GM23338 (cell line): ENCODE data around the gene NETO2. TPM values are rescaled to one million over a fixed set of nuclear protein-coding genes. Genes with fewer than 3 reads are reported as not detected.

Experiments
- ATAC-seq: fragments of 200-7000 bp; cut with Tn5 transposase; 3 replicates; pipeline ENCODE4 v1.9.1; 2020
- DNase-seq: peaks from one replicate; pipeline ENCODE4 v3.0.0-alpha.2; 2015; ENCODE audit warnings: low spot score
- H2AFZ ChIP-seq: fragments of 200-600 bp; sonication (generic); 2 replicates; pipeline ENCODE4 v1.8.0; 2016; ENCODE audit warnings: antibody characterized with exemption, mild to moderate bottlenecking, moderate library complexity
- H3F3A ChIP-seq: fragments of 200-600 bp; sonication (generic); replicated peaks from 2 replicates; pipeline ENCODE4 v1.8.0; 2017; ENCODE audit warnings: antibody characterized with exemption, mixed run types, low read depth
- H3K27ac ChIP-seq: fragments of 200-600 bp; sonication (generic); 2 replicates; pipeline ENCODE4 v1.6.1; 2016; ENCODE audit warnings: low read depth
- H3K27me3 ChIP-seq: fragments of 200-600 bp; sonication (generic); 2 replicates; pipeline ENCODE4 v1.8.0; 2016; ENCODE audit warnings: mild to moderate bottlenecking, mixed run types, moderate library complexity; ENCODE audit not compliant: insufficient read depth
- H3K36me3 ChIP-seq: fragments of 200-600 bp; sonication (generic); 2 replicates; pipeline ENCODE4 v1.8.0; 2016; ENCODE audit warnings: mild to moderate bottlenecking; ENCODE audit not compliant: insufficient read depth
- H3K4me1 ChIP-seq: fragments of 200-600 bp; sonication (generic); 2 replicates; pipeline ENCODE4 v1.8.0; 2016; ENCODE audit warnings: mild to moderate bottlenecking, moderate library complexity; ENCODE audit not compliant: insufficient read depth
- H3K4me2 ChIP-seq: fragments of 200-600 bp; sonication (generic); 2 replicates; pipeline ENCODE4 v1.7.1; 2017; ENCODE audit warnings: mixed run types
- H3K4me3 ChIP-seq: fragments of 200-600 bp; sonication (generic); 2 replicates; pipeline ENCODE4 v1.6.1; 2016; ENCODE audit warnings: mixed run types
- H3K79me2 ChIP-seq: fragments of 200-600 bp; sonication (generic); replicated peaks from 2 replicates; pipeline ENCODE4 v1.8.0; 2017; ENCODE audit warnings: mild to moderate bottlenecking; ENCODE audit not compliant: insufficient read depth
- H3K9me2 ChIP-seq: fragments of 200-600 bp; sonication (generic); 2 replicates; pipeline ENCODE4 v1.8.0; 2017; ENCODE audit not compliant: insufficient read depth
- H4K20me1 ChIP-seq: fragments of 200-600 bp; sonication (generic); replicated peaks from 2 replicates; pipeline ENCODE4 v1.8.0; 2017; ENCODE audit warnings: mild to moderate bottlenecking; ENCODE audit not compliant: insufficient read depth
- H3K27ac Mint-ChIP-seq: 2 replicates; pipeline ENCODE4 v1.8.0; 2020; ENCODE audit warnings: inconsistent platforms, mild to moderate bottlenecking, moderate library complexity, mixed read lengths
- H3K27me3 Mint-ChIP-seq: 3 replicates; pipeline ENCODE4 v1.8.0; 2022; ENCODE audit warnings: low read depth, mild to moderate bottlenecking, moderate library complexity, mixed read lengths, inconsistent platforms; ENCODE audit not compliant: insufficient read depth, poor library complexity
- H3K36me3 Mint-ChIP-seq: 3 replicates; pipeline ENCODE4 v1.8.0; 2021; ENCODE audit warnings: low read depth, mild to moderate bottlenecking, inconsistent platforms, moderate library complexity, mixed read lengths
- H3K4me1 Mint-ChIP-seq: 3 replicates; pipeline ENCODE4 v1.8.0; 2020; ENCODE audit warnings: mild to moderate bottlenecking, inconsistent platforms, mixed read lengths
- H3K4me3 Mint-ChIP-seq: 3 replicates; pipeline ENCODE4 v1.8.0; 2021; ENCODE audit warnings: moderate library complexity, mild to moderate bottlenecking, inconsistent platforms, mixed read lengths
- H3K9me3 Mint-ChIP-seq: 3 replicates; pipeline ENCODE4 v1.8.0; 2020; ENCODE audit warnings: moderate library complexity, mild to moderate bottlenecking, inconsistent platforms, mixed read lengths
- CREB1 ChIP-seq: fragments of 250-450 bp; sonication (Bioruptor Pico); IDR thresholded peaks from 2 replicates; pipeline ENCODE4 v1.5.0; 2020; ENCODE audit warnings: low read depth, mild to moderate bottlenecking, moderate library complexity
- ETS1 ChIP-seq: IDR thresholded peaks from 2 replicates; pipeline ENCODE4 v1.6.1; 2016; ENCODE audit warnings: antibody characterized with exemption
- EZH2phosphoT487 ChIP-seq: fragments of 200-600 bp; sonication (generic); IDR thresholded peaks from one replicate; pipeline ENCODE4 v1.8.1; 2018; ENCODE audit warnings: antibody characterized with exemption; ENCODE audit not compliant: unreplicated experiment
- JUNB ChIP-seq: IDR thresholded peaks from one replicate; pipeline ENCODE4 v1.6.1; 2016; ENCODE audit warnings: antibody characterized with exemption; ENCODE audit not compliant: unreplicated experiment
- NANOG ChIP-seq: IDR thresholded peaks from 2 replicates; pipeline ENCODE4 v1.6.1; 2016; ENCODE audit warnings: antibody characterized with exemption, borderline replicate concordance
- POLR2AphosphoS5 ChIP-seq: IDR thresholded peaks from 2 replicates; pipeline ENCODE4 v1.6.1; 2016; ENCODE audit warnings: antibody characterized with exemption, low read depth
- REST ChIP-seq: IDR thresholded peaks from one replicate; pipeline ENCODE4 v1.6.1; 2018; ENCODE audit warnings: antibody characterized with exemption; ENCODE audit not compliant: unreplicated experiment
- STAT1 ChIP-seq: IDR thresholded peaks from one replicate; pipeline ENCODE4 v1.6.1; 2016; ENCODE audit warnings: antibody characterized with exemption; ENCODE audit not compliant: unreplicated experiment
- ZNF331 ChIP-seq: fragments of 250-450 bp; sonication (Bioruptor Pico); IDR thresholded peaks from 2 replicates; pipeline ENCODE4 v1.5.0; 2020; ENCODE audit warnings: low read depth, mild to moderate bottlenecking, moderate library complexity
- polyA plus RNA-seq: library from polyadenylated mRNA; unstranded; fragments of >200 nt; fragmentation: Nextera tagmentation; extraction: Ambion mirVana; gene quantifications from 2 replicates; pipeline ENCODE4 v1.2.1, GENCODE V29; 2016
- total RNA-seq: library from RNA; depleted of rRNA; stranded (reverse); fragments of >200 nt; shearing (Covaris generic); gene quantifications from 2 replicates; pipeline ENCODE4 v1.2.3, GENCODE V29; 2014
- TF ChIP-seq, protein P1 (sequence below): fragments of 250-450 bp; sonication (Bioruptor Pico); IDR thresholded peaks from 2 replicates; pipeline ENCODE4 v1.5.0; 2020; ENCODE audit warnings: mild to moderate bottlenecking, moderate library complexity

The NETO2 gene
- total and polyA plus RNA-seq, 2 experiments from 2014 or later, result 6.6 to 10.6 TPM

DNA sequence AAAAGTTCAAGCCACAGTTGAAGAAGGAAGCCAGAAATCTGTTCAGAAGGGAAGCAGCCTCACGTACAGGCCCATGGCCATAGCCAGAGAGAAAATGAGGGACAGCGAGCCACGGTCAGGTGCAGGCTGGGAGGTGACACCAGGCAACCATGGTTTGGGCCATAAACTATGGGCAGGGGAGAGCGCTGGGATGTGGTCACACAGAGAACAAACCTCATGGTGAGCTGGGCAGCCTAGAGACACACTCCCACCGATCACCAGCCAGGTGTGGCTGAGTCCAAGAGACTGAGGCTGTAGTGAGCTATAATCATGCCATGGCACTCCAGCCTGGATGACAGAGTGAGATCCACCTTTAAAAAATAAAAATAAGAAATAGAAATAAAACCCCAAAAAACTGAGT lies 76.5 kb downstream of the NETO2 start:
- peaks cover 7% of the 10 kb centered on the region for H3K9me3 Mint-ChIP-seq
- DNase-seq (no peak), ATAC-seq (no peak)
- peaks cover 2% of the 10 kb centered on the region; the same call in 1 of the 3 replicates for H3K4me1 Mint-ChIP-seq
- peaks cover 10% of the 10 kb centered on the region for H3K27me3 Mint-ChIP-seq
- H3K27ac Mint-ChIP-seq, result no peak overlapping the region; the same call in 1 of the 2 replicates
- Histone ChIP-seq H3F3A (no peaks in the 10 kb centered on the region), H3K27ac (no peak overlapping the region), H3K4me3 (no peak overlapping the region), H2AFZ (no peak overlapping the region), H3K4me1 (no peaks in the 10 kb centered on the region), H3K79me2 (no peaks in the 10 kb centered on the region), H3K27me3 (no peaks in the 10 kb centered on the region), H3K36me3 (no peaks in the 10 kb centered on the region), H4K20me1 (no peaks in the 10 kb centered on the region), H3K9me2 (no peaks in the 10 kb centered on the region), H3K4me2 (no peak overlapping the region)
- no peak for TF ChIP-seq STAT1
- TF ChIP-seq ETS1, result no peak
- no peak for TF ChIP-seq REST
- no peak for TF ChIP-seq NANOG
- TF ChIP-seq, protein P1, sequence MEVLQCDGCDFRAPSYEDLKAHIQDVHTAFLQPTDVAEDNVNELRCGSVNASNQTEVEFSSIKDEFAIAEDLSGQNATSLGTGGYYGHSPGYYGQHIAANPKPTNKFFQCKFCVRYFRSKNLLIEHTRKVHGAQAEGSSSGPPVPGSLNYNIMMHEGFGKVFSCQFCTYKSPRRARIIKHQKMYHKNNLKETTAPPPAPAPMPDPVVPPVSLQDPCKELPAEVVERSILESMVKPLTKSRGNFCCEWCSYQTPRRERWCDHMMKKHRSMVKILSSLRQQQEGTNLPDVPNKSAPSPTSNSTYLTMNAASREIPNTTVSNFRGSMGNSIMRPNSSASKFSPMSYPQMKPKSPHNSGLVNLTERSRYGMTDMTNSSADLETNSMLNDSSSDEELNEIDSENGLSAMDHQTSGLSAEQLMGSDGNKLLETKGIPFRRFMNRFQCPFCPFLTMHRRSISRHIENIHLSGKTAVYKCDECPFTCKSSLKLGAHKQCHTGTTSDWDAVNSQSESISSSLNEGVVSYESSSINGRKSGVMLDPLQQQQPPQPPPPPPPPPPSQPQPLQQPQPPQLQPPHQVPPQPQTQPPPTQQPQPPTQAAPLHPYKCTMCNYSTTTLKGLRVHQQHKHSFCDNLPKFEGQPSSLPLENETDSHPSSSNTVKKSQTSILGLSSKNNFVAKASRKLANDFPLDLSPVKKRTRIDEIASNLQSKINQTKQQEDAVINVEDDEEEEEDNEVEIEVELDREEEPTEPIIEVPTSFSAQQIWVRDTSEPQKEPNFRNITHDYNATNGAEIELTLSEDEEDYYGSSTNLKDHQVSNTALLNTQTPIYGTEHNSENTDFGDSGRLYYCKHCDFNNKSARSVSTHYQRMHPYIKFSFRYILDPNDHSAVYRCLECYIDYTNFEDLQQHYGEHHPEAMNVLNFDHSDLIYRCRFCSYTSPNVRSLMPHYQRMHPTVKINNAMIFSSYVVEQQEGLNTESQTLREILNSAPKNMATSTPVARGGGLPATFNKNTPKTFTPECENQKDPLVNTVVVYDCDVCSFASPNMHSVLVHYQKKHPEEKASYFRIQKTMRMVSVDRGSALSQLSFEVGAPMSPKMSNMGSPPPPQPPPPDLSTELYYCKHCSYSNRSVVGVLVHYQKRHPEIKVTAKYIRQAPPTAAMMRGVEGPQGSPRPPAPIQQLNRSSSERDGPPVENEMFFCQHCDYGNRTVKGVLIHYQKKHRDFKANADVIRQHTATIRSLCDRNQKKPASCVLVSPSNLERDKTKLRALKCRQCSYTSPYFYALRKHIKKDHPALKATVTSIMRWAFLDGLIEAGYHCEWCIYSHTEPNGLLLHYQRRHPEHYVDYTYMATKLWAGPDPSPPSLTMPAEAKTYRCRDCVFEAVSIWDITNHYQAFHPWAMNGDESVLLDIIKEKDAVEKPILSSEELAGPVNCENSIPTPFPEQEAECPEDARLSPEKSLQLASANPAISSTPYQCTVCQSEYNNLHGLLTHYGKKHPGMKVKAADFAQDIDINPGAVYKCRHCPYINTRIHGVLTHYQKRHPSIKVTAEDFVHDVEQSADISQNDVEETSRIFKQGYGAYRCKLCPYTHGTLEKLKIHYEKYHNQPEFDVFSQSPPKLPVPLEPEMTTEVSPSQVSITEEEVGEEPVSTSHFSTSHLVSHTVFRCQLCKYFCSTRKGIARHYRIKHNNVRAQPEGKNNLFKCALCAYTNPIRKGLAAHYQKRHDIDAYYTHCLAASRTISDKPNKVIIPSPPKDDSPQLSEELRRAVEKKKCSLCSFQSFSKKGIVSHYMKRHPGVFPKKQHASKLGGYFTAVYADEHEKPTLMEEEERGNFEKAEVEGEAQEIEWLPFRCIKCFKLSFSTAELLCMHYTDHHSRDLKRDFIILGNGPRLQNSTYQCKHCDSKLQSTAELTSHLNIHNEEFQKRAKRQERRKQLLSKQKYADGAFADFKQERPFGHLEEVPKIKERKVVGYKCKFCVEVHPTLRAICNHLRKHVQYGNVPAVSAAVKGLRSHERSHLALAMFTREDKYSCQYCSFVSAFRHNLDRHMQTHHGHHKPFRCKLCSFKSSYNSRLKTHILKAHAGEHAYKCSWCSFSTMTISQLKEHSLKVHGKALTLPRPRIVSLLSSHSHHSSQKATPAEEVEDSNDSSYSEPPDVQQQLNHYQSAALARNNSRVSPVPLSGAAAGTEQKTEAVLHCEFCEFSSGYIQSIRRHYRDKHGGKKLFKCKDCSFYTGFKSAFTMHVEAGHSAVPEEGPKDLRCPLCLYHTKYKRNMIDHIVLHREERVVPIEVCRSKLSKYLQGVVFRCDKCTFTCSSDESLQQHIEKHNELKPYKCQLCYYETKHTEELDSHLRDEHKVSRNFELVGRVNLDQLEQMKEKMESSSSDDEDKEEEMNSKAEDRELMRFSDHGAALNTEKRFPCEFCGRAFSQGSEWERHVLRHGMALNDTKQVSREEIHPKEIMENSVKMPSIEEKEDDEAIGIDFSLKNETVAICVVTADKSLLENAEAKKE (CRISPR knock-in tag), result no peak
- no peak for TF ChIP-seq ZNF331
- TF ChIP-seq EZH2phosphoT487, result no peak
- TF ChIP-seq CREB1 (CRISPR knock-in tag), result no peak
- TF ChIP-seq POLR2AphosphoS5, result no peak
- TF ChIP-seq JUNB, result no peak
- peaks cover 6% of the 10 kb centered on the region; the same call in 1 of the 3 replicates for H3K36me3 Mint-ChIP-seq
- H3K4me3 Mint-ChIP-seq, result no peak overlapping the region
